NCI-H1694 treated with DMSO at 0.1 percent for 48 hours (cell line): Measurements from ENCODE around the gene RPL11.
"Not testable (repeated sequence)": the region's sequence is repeated elsewhere in the genome, so short reads cannot be mapped to it uniquely, and the experiment has no call there.

Experiments
- DNase-seq: peaks from one replicate; lab custom pipeline; 2025; lab: John Stamatoyannopoulos, UW

Gene RPL11

DNA sequence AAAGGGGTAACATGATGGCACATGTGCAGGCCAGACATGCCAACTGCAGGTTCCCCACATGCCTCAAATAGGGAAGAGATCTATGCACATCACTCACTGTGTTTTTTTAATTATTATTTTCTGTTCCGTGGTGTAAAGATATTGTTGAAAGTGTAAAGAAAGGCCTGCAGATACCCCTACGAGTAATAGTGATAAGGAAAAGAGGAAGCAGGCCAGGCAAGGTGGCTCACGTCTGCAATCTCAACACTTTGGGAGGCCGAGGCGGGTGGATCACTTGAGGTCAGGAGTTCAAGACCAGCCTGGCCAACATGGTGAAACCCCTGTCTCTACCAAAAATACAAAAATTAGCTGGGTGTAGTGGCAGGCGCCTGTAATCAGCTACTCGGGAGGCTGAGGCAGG lies 6.4 kb upstream of the RPL11 start:
- not testable (repeated sequence) for DNase-seq

DNA sequence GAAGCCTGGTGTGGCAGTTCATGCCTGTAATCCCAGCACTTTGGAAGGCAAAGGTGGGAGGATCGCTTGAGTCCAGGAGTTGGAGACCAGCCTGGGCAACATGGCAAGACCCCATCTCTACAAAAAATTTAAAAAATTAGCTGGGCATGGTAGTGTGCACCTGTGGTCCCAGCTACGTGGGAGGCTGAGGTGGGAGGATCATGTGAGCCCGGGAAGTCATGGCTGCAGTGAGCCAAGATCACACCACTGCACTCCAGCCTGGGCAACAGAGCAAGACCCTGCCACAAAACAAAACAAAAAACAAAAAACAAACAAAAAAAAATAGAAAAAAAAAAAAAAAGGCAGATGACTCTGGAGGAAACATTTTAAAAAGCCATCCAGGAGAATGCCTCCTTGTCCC lies 3.9 kb upstream of the RPL11 start:
- DNase-seq, result not testable (repeated sequence)

DNA sequence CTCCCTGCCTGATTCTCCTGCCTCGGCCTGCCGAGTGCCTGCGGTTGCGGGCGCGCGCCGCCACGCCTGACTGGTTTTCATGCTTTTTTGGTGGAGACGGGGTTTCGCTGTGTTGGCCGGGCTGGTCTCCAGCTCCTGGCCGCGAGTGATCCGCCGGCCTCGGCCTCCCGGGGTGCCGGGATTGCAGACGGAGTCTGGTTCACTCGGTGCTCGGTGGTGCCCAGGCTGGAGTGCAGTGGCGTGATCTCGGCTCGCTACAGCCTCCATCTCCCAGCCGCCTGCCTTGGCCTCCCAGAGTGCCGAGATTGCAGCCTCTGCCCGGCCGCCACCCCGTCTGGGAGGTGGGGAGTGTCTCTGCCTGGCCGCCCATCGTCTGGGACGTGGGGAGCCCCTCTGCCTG lies 3.3 kb upstream of the RPL11 start:
- DNase-seq, result not testable (repeated sequence)

DNA sequence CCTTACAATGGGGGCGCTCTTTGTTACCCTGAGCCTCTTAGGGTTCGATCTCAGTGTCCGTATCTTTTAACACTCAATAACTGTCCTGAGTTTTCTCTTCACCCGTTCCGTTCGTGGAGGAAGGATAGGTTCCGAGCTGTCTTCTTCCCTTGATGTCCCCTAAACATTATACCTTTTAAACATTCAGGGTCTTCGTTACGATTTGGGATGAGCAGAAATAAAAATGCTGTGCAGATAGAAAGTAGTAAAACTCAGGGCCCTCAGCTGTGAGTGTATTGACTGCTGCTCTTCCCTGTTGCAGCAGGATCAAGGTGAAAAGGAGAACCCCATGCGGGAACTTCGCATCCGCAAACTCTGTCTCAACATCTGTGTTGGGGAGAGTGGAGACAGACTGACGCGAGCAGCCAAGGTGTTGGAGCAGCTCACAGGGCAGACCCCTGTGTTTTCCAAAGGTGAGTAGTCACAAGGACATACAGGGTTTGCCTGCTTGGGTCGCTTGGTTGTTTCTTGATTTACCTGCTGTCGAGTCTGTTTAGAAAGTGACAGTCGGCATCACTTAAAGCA lies 784 bp downstream of the RPL11 start:
- DNase-seq, result no peak

DNA sequence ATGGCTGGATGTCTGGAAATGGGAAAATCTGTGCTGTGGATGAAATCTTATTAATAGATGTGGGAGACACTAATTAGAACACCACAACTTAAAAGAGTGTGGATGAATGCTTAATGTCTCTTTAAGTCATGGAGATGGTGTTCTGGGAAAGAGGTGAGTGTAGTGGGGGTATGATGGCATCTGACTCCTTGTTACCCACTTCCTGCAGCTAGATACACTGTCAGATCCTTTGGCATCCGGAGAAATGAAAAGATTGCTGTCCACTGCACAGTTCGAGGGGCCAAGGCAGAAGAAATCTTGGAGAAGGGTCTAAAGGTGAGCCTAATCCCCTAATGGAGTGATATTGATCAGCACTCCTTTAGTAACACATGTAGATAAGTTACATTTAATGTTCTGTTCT lies 2.0 kb downstream of the RPL11 start:
- no peak for DNase-seq

DNA sequence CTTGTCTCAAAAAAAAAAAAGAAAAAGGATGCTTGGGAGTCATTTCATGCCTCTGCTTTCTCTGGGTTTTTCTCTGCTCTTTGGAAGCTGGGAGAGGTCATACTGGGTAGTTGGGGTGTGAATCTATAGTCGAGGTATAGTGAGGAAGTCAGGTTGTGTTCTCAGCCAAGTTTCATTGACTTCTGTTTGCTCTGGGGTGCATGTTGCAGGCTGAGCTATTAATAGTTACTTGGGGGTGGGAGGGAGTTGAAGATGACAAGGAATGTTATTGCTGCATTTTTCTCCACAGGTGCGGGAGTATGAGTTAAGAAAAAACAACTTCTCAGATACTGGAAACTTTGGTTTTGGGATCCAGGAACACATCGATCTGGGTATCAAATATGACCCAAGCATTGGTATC lies 2.8 kb downstream of the RPL11 start:
- no peak for DNase-seq

DNA sequence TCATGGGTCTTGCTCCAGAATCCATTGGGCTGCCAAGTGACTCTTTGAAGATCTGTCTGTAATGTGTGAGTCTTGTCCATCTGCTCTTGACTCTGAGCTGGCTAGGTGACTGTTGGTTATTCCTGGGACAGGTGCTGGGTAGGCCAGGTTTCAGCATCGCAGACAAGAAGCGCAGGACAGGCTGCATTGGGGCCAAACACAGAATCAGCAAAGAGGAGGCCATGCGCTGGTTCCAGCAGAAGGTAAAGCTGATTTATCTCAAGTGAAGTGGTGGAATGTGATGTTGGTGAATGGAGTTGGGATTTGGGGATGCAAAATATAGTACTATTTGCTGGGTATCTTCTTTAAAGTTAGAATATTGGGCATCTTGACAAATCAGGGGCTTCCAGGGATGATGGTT lies 4.1 kb downstream of the RPL11 start:
- DNase-seq, result no peak

DNA sequence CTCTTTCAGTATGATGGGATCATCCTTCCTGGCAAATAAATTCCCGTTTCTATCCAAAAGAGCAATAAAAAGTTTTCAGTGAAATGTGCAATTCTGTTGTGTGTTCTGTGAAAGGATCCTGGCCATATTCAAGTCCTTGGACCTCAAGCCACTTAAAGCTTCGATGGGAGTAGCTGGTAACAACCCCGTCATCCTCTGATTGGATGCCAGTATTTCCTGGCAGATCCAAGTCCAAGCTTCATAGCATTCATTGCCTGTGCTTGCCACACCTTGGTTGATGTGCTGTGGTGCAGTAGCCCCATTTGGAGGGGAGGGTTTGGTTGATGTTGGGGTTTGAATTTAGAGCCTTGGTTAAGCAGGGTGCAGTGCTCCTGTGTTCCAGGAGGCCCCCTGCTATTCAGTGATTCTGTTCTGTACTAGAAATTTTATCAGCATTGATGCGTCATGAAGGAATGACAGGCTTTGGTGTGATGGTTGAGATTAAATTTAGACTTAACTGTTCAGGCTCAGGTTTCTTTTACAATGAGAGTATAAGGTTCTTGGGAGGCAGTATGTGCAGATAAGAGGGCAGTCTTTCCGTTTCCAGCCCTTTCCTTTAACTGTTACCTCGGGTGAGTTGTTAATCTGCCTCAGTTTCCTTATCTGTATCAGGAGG lies 4.9 kb downstream of the RPL11 start:
- no peak for DNase-seq

DNA sequence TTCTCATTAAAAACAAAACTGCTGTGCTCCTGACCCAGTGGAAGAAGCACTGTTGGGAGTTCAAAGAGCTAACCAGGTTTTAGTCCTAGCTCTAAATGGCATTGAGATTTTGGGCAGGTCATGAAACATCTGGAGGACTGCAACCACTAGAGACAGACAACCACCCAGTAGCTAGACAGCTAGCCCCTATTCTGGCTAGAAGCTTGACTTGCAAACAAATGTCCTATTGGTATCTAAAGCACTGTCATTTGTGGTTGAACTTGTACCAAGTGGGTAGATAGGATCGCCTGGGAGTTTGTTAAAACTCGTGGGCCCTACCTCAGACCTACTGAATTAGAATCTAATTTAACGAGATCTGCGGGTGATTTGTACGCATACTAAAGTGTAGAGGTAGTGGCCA lies 6.9 kb downstream of the RPL11 start:
- no peak for DNase-seq

DNA sequence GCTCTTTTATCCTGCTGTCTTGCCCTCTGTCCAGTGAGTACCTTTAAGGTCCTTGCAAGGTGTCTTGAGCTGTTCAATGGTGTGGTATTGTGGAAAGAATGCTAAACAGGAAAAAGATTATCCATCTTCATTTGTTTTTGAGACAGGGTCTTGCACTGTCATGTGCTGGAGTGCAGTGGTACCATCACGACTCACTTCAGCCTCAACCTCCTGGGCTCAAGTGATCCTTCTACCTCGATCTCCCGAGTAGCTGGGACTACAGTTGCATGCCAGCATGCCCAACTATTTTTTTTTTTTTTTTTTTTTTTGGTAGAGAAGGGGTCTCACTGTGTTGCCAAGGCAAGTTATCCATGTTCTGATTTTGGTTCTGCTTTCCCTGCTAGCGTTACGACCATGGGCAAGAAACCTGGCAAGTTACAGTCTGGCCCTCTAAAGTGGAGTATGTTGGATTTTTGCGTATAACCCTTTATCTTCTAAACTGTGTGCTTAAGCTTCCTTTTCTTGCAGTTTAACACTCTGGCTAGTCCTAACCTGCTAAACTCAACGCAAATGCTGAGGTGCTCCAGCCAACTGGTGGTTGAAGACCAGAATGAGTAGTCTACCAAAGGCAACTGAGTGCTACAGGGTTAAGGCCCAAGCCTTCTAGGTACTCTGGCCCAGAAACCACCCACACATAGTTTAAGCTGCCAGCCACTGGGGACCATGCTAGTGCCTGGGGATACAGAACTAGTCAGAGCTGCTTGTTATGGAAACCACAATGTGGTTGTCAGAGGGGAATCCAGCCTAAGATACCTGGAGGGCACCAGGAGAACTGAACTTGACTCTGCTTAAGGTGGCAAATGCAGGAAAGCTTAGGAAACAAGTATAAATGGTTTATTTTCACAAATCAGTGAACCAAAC lies 7.9 kb downstream of the RPL11 start:
- no peak for DNase-seq

DNA sequence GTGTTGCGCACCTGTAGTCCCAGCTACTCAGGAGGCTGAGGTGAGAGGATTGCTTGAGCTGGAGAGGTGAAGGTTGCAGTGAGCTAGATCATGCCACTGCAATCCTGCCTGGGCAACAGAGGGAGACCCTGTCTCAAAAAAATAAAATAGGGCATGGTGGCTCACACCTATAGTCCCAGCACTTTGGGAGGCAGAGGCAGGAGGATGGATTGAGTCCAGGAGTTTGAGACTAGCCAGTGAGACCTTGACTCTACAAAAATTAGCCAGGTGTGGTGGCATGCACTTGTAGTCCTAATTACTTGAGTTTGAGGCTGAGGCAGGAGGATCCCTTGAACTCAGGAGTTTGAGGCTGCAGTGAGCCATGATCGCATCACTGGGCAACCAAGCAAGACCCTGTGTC lies 9.7 kb downstream of the RPL11 start:
- no peak for DNase-seq

DNA sequence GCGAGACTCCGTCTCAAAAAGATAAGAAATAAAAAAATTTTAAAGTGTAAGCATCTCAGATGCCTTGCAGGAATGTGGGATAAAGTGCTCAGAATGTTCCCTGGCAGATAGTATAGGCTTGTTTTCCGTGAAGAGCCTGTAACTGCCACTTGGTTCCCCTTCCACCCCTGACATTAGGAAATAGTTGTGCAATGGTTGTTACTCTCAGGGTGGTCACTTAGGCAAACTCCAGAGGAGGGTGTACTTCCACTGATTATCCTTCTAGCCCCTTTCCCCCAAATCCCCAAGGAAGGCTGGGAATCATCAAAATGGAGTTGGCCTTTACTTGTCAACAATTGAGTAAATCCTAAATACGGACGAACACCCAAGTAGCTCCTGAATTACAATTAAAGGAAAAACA lies 10.4 kb downstream of the RPL11 start:
- DNase-seq, result no peak

DNA sequence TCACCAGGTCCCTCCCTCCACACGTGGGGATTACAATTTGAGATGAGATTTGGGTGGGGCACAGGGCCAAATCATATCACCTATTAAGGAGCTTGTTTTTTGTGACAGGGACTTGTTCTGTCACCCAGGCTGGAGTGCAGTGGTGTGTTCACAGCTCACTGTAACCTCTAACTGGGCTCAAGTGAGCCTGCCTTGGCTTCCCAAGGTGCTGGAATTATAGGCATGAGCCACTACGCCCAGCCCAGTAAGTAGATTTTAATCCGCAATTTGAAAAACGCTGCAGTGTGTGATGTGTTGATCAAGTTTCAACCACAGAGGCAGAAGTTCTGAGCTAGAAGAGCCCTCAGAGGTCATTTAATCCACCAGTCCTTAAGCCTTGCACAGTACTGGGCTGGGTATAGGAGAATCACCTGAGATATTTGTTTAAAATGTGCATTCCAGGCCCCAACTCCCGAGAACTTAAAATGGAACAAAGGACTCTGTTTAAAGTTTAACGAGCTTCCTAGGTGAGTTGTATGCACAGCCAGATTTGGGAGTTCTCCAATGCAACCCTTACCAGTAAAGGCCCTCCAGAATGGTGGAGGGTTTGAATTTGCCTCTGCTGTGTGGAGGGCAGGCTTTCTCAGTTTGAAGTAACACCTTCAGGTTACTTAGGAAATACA lies 13.4 kb downstream of the RPL11 start:
- no peak for DNase-seq

DNA sequence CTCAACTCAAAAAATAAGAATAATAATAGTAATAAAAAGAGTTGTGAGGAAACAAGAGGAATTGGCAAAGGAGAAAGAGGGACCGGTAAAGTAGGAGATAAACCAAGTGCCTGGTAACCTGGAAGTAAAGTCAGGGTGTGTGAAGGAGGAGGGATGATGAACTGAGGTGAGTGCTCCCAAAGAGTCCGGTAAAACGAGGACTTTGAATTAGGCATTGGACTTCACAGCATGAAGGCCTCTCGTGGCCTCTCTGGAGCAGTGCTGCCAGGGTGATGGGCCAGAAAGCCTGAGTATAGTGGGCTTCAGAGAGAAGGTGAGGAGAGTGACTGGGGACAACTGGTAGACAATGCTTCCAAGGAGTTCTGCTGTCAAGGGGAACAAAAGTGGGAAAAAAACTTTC lies 17.6 kb downstream of the RPL11 start:
- DNase-seq, result no peak

DNA sequence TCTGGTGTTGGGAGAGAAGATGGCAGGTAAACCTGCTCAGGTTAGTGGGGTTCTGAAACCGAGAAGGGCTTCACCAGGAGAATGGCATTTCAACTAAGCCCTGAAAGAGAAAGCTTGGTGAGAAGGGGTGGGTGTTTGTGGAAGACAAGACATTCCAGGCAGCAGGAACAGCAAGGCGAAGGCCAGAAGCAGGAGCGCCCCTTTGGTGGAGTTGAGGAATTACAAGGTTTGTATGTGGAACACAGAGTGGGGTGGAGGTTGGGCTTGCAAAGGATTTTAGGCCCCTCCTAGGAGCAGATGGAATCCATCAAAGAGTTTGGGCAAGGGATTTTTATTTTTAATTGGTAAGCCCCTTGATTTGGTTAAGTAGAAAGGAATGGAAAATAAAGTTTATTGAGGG lies 26.9 kb downstream of the RPL11 start:
- DNase-seq, result peak; percentile 47

DNA sequence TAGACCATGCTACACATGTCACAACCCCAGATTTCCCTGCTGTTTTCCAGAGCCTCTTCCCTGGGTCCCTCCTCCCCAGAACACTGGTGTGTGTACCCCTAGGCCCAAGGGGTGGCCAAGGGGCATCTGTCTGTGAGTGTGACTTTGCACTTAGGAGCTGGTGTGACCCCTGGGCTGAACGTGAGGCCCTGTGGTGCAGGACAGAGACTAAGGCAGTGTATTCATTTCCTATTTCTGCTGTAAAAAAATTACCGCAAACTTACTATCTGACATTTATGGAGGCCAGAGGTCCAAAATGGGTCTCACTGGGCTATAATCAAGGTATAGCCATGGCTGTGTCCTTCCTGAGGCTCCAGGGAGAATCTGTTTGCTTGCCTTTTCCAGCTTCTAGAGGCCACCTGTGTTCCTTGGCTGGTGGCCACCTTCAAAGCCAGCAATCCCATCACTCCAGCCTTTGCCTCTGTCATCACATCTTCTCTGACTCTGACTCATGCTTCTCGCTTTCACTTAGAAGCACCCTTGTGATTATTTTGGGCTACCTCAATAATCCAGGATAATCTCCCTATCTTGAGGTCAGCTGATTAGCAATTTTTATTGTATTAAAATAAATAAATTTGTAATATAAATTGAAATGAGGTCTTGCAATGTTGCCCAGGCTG lies 27.7 kb downstream of the RPL11 start:
- DNase-seq, result no peak

DNA sequence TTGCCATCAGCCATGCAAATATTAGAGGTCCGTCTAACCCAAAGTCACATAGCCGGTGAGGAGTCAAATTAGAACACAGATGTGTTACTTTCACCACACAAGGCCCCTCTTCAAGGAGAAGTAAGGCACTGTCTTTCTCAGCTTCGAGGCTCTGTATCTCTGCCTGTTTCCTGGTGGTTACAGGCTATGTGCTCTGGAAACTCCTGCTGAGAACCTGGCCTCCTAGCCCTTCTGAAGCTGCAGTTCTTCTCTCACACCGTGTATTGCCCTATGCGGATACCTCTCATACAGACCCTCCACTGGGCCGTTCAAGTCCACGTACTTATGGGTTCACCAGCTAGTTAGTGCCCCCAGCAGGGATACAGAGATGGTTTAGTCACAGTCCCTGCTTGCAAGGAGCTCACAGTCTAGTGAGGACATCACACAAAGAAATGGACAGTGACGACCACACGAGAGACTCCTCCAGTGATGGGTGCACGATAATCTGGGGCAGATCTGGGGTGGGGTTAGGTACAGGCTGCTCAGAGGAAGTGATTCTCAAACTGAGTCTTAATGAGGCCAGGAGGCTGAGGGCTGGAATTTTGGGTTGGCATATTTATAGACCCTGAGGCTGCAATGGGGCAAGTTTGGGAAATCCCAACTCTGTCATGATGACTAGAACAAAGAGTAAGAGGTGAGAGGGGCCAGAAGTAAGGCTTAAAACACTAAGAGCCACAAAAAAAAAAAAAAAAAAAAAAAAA lies 28.8 kb downstream of the RPL11 start:
- DNase-seq, result no peak

DNA sequence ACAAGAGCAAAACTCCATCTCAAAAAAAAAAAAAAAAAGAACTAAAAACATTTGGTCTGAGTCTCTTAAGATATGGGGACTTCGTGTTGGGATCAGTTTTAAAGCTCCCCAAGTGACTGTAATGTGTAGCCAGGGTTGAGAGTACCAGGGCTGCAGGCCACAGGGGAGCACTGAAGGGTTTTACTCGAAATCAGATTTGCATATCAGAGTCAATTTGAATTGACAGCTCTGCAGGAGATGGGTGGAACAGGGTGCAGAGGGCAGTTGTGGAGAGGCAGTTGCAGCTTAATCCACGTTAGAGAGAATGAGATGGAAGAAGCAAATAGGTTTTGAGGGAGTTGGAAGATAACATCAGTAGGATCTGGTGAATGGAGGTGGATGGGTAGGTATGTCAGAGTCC lies 31.0 kb downstream of the RPL11 start:
- no peak for DNase-seq

DNA sequence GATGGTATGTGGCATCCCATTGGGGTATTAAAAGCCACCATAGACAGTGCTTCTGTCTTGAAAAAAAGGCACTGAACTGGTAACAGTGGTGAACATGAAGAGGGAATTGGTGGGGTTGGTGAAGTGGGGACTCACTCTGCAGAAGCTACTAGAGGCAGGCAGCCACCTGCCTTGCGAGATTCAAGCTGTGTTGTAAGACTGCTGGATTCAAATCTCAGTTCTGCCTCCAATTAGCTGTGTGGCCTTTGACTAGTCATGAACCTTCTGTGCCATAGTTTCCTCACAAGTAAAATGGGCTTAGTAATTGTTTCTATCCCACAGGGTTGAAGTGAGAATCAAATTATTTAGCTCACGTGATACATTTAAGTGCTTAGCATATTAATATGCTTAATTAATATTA lies 35.1 kb downstream of the RPL11 start:
- no peak for DNase-seq

DNA sequence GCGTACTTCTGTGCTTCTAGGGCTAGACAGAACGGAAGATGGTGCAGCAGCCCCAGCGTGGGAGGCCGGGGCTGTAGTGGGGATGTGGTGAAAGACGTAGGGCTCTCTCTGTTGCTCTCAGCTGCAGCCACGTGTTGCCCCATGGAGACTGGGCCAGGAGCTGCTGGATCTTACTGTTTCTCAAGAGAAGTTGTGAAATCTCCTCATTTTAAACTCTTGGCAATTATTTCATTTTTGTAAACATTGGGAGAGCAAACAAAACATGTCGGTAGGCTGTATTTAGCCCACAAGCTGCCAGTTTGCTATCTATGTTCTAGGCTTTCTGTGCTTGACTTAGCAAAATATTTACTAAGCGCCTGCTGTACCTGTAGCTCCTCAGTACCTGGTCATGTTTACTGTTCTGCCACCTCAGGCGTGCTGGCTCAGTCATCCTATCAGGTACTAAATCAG lies 35.8 kb downstream of the RPL11 start:
- DNase-seq, result no peak
